Tibial nerve (tissue), 4 donors: Measurements from ENCODE around the gene NEURL4. TPM values are rescaled to one million over a fixed set of nuclear protein-coding genes. Genes with fewer than 3 reads are reported as not detected.

Source experiments
- DNase-seq, 2 donors: peaks; one replicate each; pipeline ENCODE4 v3.0.0-alpha.2; 2019; ENCODE audit warnings: low spot score in 2 of 2
- H3K27ac ChIP-seq, 4 donors: fragments of 200-600 bp; sonication (generic) in 3 of 4; one replicate each; pipeline ENCODE4 v1.5.1; 2017 to 2019; ENCODE audit warnings: mild to moderate bottlenecking in 1 of 4
- H3K27me3 ChIP-seq, 2 donors: fragments of 200-600 bp; sonication (generic) in 1 of 2; one replicate each; pipeline versions ENCODE4 v1.5.1 to v1.6.0; 2017 to 2019
- H3K36me3 ChIP-seq, 3 donors: fragments of 200-600 bp; sonication (generic); one replicate each; pipeline ENCODE4 v1.5.1; 2018 to 2019
- H3K4me1 ChIP-seq, 4 donors: fragments of 200-600 bp; sonication (generic) in 3 of 4; one replicate each; pipeline ENCODE4 v1.5.1; 2017 to 2019
- H3K4me3 ChIP-seq, 4 donors: fragments of 200-600 bp; sonication (generic) in 3 of 4; one replicate each; pipeline ENCODE4 v1.5.1; 2017 to 2019; ENCODE audit warnings: mild to moderate bottlenecking in 1 of 4, moderate library complexity in 1 of 4
- H3K9me3 ChIP-seq, 4 donors: fragments of 200-600 bp; sonication (generic) in 3 of 4; one replicate each; pipeline ENCODE4 v1.5.1; 2017 to 2019
- EP300 ChIP-seq, 2 donors: sonication (generic); formaldehyde crosslinking; IDR thresholded peaks; one replicate each; pipeline ENCODE4 v1.6.1; 2017; ENCODE audit warnings: antibody characterized with exemption in 2 of 2, mild to moderate bottlenecking in 1 of 2
- POLR2A ChIP-seq, 2 donors: fragments of 450-650 bp; IDR thresholded peaks; one replicate each; pipeline ENCODE4 v1.6.1; 2017; ENCODE audit warnings: antibody characterized with exemption in 2 of 2, mild to moderate bottlenecking in 2 of 2, moderate library complexity in 2 of 2
- WGBS, 2 donors: methylation state at CpG; one replicate each; pipeline ENCODE4 v1.1.5; 2018; 5-methylcytosine and 5-hydroxymethylcytosine counted together
- total RNA-seq, 4 donors: library from RNA; depleted of rRNA; stranded (reverse); fragments of >200 nt; gene quantifications; one replicate each; pipeline ENCODE4 v1.1.0, GENCODE V29; 2016
- TF ChIP-seq, protein P1 (sequence below), 5 experiments: fragments of 200-600 bp in 3 of 5; fragments of 450-650 bp in 2 of 5; sonication (generic) in 3 of 5; IDR thresholded peaks; one replicate each; pipeline ENCODE4 v1.5.1; 2016 to 2019; ENCODE audit warnings: antibody characterized with exemption in 5 of 5, mild to moderate bottlenecking in 3 of 5, moderate library complexity in 2 of 5

NEURL4 gene
- total RNA-seq, 4 donors from 2014 or later = 16.2 to 40.2 (median 27.5) TPM

DNA sequence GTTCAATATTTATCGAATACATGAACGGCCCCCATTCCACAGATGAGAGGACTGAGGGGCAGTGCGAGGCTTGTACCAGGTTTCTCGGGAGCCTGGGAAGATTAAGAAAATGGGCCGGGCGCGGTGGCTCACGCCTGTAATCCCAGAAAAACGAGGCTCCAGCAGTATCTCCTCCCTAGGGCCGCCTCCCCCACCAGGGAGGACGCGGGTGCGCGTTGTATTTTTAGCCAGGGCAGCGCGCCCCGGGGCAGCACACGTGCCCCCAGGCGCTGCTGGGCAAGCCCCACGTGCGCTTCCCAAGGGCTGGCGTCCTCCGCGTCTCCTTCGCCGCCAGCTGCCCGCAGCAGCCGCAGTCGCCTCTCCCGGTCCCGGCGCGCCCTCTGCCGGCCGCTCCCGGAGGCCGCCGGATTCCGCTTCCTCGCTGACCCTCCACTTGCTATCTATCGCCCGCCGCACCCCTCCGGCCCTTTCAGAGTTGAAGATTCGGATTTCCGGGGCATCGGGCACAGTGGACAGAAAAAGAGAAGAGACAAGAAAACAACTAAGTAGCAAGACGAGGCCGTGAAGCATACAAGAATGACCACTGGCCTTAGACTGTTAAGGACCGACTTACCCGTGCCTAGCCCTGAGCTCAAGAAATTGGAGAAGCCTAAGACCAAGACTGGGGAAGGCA lies 32.8 kb downstream of the NEURL4 start:
- Histone ChIP-seq H3K27me3 (peaks cover 0 to 44% of the 10 kb centered on the region in 2 donors), H3K9me3 (no peaks in the 10 kb centered on the region), H3K36me3 (no peaks in the 10 kb centered on the region), H3K4me1 (peaks cover 0 to 38% (median 25%) of the 10 kb centered on the region in 4 donors), H3K4me3 (peak overlapping the region in 1 of 4 donors; percentile 30), H3K27ac (peak overlapping the region in 1 of 4 donors; percentile 46)
- DNase-seq = peak; percentile 62 to 73
- 4 to 5% methylated on average over 44 to 49 of the region's 51 CpGs for WGBS, 2 donors
- TF ChIP-seq POLR2A (IDR thresholded peaks at IDR 0.05) (no peak), EP300 (IDR thresholded peaks at IDR 0.05) (peak; percentile 62 to 68)
- TF ChIP-seq, protein P1, sequence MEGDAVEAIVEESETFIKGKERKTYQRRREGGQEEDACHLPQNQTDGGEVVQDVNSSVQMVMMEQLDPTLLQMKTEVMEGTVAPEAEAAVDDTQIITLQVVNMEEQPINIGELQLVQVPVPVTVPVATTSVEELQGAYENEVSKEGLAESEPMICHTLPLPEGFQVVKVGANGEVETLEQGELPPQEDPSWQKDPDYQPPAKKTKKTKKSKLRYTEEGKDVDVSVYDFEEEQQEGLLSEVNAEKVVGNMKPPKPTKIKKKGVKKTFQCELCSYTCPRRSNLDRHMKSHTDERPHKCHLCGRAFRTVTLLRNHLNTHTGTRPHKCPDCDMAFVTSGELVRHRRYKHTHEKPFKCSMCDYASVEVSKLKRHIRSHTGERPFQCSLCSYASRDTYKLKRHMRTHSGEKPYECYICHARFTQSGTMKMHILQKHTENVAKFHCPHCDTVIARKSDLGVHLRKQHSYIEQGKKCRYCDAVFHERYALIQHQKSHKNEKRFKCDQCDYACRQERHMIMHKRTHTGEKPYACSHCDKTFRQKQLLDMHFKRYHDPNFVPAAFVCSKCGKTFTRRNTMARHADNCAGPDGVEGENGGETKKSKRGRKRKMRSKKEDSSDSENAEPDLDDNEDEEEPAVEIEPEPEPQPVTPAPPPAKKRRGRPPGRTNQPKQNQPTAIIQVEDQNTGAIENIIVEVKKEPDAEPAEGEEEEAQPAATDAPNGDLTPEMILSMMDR (IDR thresholded peaks at IDR 0.05) = peak; percentile 93 to 98 (median 95)

DNA sequence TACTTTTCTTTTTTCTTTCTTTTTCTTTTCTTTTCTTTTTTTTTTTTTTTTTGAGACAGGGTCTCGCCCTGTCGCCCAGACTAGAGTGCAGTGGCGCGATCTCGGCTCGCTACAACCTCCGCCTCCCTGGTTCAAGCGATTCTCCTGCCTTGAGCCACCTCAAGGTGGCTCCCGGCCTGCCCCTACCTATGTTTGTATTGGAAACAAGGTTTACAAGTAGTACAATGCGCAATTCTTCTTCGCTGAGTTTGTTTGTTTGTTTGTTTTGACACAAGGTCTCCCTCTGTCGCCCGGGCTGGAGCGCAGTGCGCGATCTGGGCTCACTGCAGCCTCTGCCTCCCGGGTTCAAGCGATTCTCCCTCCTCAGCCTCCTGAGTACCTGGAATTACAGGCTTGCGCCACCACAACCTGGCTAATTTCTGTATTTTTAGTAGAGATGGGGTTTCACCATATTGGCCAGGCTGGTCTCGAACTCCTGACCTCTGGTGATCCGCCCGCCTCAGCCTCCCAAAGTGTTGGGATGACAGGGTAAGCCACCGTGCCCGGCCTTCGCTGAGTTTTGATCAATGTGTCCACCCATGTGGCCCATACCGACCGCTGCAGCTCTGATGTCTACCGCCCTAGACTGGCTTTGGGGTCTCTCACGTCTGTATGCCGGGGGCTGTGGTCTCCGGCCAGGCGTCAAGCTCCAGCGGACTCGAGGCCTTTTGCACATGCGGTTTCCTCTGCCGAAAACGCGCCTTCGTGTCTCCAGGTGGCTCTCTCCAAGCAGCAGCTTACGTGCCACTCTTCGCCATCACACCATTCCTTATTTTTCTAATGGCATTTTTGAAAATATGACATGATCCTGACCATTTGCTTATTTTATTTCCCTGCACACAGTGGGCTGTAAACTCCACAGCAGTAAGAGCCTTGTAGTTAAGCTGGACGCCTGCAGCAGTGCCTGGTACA lies 33.6 kb downstream of the NEURL4 start:
- WGBS, 2 donors = 52 to 53% methylated on average over 41 to 42 of the region's 42 CpGs

DNA sequence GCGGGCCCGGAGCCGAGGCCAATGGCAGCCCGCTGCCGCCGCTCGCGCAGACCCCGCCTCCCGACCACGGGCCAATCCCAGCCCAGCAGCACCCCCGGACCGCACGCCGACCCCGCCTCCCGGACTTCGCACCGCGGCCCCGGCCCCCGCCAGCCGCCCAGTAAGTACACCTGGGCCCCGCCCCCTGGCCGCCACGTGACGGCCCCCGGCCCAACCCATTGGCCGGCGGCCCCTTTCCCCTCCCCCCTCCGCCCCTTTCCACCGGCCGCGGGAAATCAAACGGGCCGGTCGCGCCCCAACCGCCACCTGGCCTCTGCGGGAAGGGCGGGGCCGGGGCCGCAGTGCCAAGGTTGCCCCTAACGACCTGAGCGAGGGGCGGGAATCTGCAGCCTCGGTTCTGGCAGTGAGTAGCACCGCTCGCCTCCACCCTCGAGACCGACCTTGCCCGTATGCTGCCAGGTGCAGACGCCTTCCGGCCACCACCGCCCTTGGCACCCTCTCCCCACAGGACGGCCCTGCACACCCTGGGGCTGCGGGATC lies 34.5 kb downstream of the NEURL4 start, which contains the start of gene YBX2:
Gene YBX2 (minus strand): TSS at position 26 of the 540 bp plus-strand sequence. CDS start 139 bp downstream, outside the sequence.
- WGBS, 2 donors = 3 to 6% methylated on average over 8 to 16 of the region's 57 CpGs
- TF ChIP-seq POLR2A (IDR thresholded peaks at IDR 0.05) = no peak
- TF ChIP-seq EP300 (IDR thresholded peaks at IDR 0.05) = no peak
- TF ChIP-seq, protein P1 (IDR thresholded peaks at IDR 0.05) = no peak
- H3K4me3 ChIP-seq = peak within 1 kb of the TSS; percentile 1 to 45 (median 23)
- peaks cover 0 to 60% of the 10 kb centered on the region in 2 donors for H3K27me3 ChIP-seq
- DNase-seq = no peak
- H3K4me1 ChIP-seq = peaks cover 0 to 38% (median 25%) of the 10 kb centered on the region in 4 donors
- H3K36me3 ChIP-seq = no peaks in the 10 kb centered on the region
- H3K9me3 ChIP-seq = no peaks in the 10 kb centered on the region
- H3K27ac ChIP-seq = peak within 1 kb of the TSS in 1 of 4 donors; percentile 26

More for the DNA sequence above, 33.6 kb downstream of the NEURL4 start:
- Histone ChIP-seq H3K27ac (peak overlapping the region in 2 of 4 donors; percentile 26 to 46), H3K4me3 (peak overlapping the region in 1 of 4 donors; percentile 38), H3K36me3 (no peaks in the 10 kb centered on the region), H3K27me3 (peaks cover 0 to 52% of the 10 kb centered on the region in 2 donors), H3K9me3 (no peaks in the 10 kb centered on the region), H3K4me1 (peaks cover 0 to 38% (median 25%) of the 10 kb centered on the region in 4 donors)
- no peak for DNase-seq
- TF ChIP-seq EP300 (IDR thresholded peaks at IDR 0.05) = no peak
- TF ChIP-seq POLR2A (IDR thresholded peaks at IDR 0.05) = no peak
- TF ChIP-seq, protein P1 (IDR thresholded peaks at IDR 0.05) = no peak

DNA sequence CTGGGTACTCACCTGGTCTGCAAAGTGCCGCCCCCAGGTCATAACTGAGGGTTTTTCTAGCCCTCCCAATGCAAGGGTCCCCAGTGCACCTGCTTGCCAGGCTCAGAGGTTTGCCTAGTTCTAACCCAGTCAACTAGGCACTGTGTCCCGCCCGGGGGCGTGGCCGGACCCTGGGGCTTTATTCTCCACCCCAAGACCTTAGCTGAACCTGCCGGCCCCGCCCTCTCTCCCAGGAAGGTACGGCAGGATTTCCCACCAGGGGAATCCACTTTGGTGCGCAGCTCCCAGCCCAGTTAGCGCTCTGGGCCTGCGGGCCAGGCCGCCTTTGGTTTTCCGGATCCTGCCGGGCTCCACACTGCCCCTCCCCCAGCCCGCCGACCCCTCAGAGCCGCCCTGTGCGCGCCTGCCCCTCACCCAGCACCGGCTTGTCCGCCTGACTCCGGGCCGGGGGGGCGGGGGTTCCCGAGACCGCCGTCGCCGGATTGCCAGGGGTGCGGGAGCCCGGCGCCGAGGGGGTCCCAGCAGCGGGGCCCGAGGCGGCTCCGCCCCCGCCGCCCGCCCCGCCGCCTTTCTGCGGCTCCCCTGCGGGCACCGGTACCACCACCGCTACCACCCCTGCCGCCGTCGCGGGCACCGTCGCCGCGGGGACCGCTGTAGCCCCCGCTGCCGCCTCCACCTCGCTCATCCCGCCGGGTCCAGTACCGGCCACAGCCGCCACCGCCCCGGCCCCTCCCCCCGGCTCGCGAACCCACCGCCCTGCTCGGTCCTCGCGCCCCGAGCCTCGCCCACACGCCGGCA lies 35.1 kb downstream of the NEURL4 start:
- no peaks in the 10 kb centered on the region for H3K9me3 ChIP-seq
- peaks cover 0 to 38% (median 25%) of the 10 kb centered on the region in 4 donors for H3K4me1 ChIP-seq
- WGBS, 2 donors = 7 to 8% methylated on average over 31 to 37 of the region's 75 CpGs
- TF ChIP-seq POLR2A (IDR thresholded peaks at IDR 0.05) (no peak), EP300 (IDR thresholded peaks at IDR 0.05) (no peak)
- TF ChIP-seq, protein P1 (IDR thresholded peaks at IDR 0.05) = no peak
- no peak for DNase-seq
- peaks cover 0 to 67% of the 10 kb centered on the region in 2 donors for H3K27me3 ChIP-seq
- no peak overlapping the region for H3K27ac ChIP-seq
- H3K4me3 ChIP-seq = peak overlapping the region in 3 of 4 donors; percentile 8 to 45 (median 38)
- no peaks in the 10 kb centered on the region for H3K36me3 ChIP-seq
